Left renal pelvis (tissue), 4 donors: ENCODE results near the gene JPH4. TPM values are rescaled to one million over a fixed set of nuclear protein-coding genes. Genes with fewer than 3 reads are reported as not detected.
"Not testable (repeated sequence)": the region's sequence is repeated elsewhere in the genome, so short reads cannot be mapped to it uniquely, and the experiment has no call there.

Experiments
- DNase-seq, 4 donors: peaks; one replicate each; pipeline ENCODE4 v3.0.0-alpha.2; 2013; ENCODE audit warnings: low read depth in 4 of 4, low spot score in 3 of 4
- polyA plus RNA-seq, 4 donors: library from polyadenylated mRNA; unstranded; fragments of 120-200 nt; gene quantifications; one replicate each; pipeline ENCODE4 v1.2.1, GENCODE V29; 2013; ENCODE audit not compliant: insufficient read length in 4 of 4

JPH4 gene
- polyA plus RNA-seq, 4 donors = 9.5 to 18.9 (median 11.1) TPM

- DNase-seq = not testable (repeated sequence)
Observed at GRCh38 chr14:23609411-23610089, 31.0 kb upstream of the JPH4 start.

- no peak for DNase-seq
Observed at GRCh38 chr14:23609001-23609400, 30.4 kb upstream of the JPH4 start.

- DNase-seq = no peak
Observed at GRCh38 chr14:23608454-23608853, 29.9 kb upstream of the JPH4 start.

- no peak for DNase-seq
Observed at GRCh38 chr14:23605931-23606585, 27.5 kb upstream of the JPH4 start.

GRCh38 chr14:23604675-23605170 lies 26.1 kb upstream of the JPH4 start:
- no peak for DNase-seq

GRCh38 chr14:23604148-23604547 lies 25.6 kb upstream of the JPH4 start:
- DNase-seq = no peak

- DNase-seq = no peak
Observed at GRCh38 chr14:23603103-23603502, 24.5 kb upstream of the JPH4 start.

GRCh38 chr14:23602181-23603095 lies 23.8 kb upstream of the JPH4 start:
- DNase-seq = no peak

- no peak for DNase-seq
Observed at GRCh38 chr14:23601845-23602180, 23.2 kb upstream of the JPH4 start.

GRCh38 chr14:23601424-23601823 lies 22.8 kb upstream of the JPH4 start:
- DNase-seq = no peak

- no peak for DNase-seq
Observed at GRCh38 chr14:23600806-23601205, 22.2 kb upstream of the JPH4 start.

- no peak for DNase-seq
Observed at GRCh38 chr14:23600322-23600707, 21.7 kb upstream of the JPH4 start.

GRCh38 chr14:23594191-23594590 lies 15.6 kb upstream of the JPH4 start:
- not testable (repeated sequence) for DNase-seq

- no peak for DNase-seq
Observed at GRCh38 chr14:23590198-23590597, 11.6 kb upstream of the JPH4 start.

GRCh38 chr14:23589606-23590005 lies 11.0 kb upstream of the JPH4 start:
- no peak for DNase-seq

GRCh38 chr14:23588884-23589598 lies 10.5 kb upstream of the JPH4 start:
- DNase-seq = peak; percentile 67 to 84 (median 81)

- DNase-seq = not testable (repeated sequence)
Observed at GRCh38 chr14:23584527-23585203, 6.1 kb upstream of the JPH4 start.

- DNase-seq = not testable (repeated sequence)
Observed at GRCh38 chr14:23583761-23584526, 5.4 kb upstream of the JPH4 start.
